Nephron (organoid): ENCODE measurements around the gene ZNF117.
"Not testable (repeated sequence)": the region's sequence is repeated elsewhere in the genome, so short reads cannot be mapped to it uniquely, and the experiment has no call there.

Source experiments
- H3K27ac Mint-ChIP-seq, 3 experiments: 2 replicates each; pipeline ENCODE4 v1.8.0; 2020; ENCODE audit warnings: mixed read lengths in 3 of 3, mild to moderate bottlenecking in 2 of 3, moderate library complexity in 1 of 3
- H3K27me3 Mint-ChIP-seq: 2 replicates; pipeline ENCODE4 v1.8.0; 2021; ENCODE audit warnings: low read depth, mild to moderate bottlenecking, moderate library complexity, mixed read lengths
- H3K36me3 Mint-ChIP-seq: 2 replicates; pipeline ENCODE4 v1.8.0; 2020; ENCODE audit warnings: low read depth, mixed read lengths
- H3K4me1 Mint-ChIP-seq: 2 replicates; pipeline ENCODE4 v1.8.0; 2020; ENCODE audit warnings: mixed read lengths
- H3K4me3 Mint-ChIP-seq, 3 experiments: 2 replicates each; pipeline ENCODE4 v1.8.0; 2020; ENCODE audit warnings: mild to moderate bottlenecking in 3 of 3, mixed read lengths in 3 of 3, moderate library complexity in 2 of 3
- H3K9me3 Mint-ChIP-seq: 2 replicates; pipeline ENCODE4 v1.8.0; 2020; ENCODE audit warnings: mixed read lengths
- TF ChIP-seq, protein P1 (sequence below), 3 experiments: fragments of 200-600 bp; sonication (generic); IDR thresholded peaks; one replicate each; pipeline ENCODE4 v1.5.0; 2021; ENCODE audit warnings: antibody characterized with exemption in 3 of 3; ENCODE audit not compliant: unreplicated experiment in 3 of 3

ZNF117 gene

GRCh38 chr7:64947252-64948000 lies 43.4 kb downstream of the ZNF117 start:
- no peaks in the 10 kb centered on the region for H3K36me3 Mint-ChIP-seq
- peak overlapping the region; percentile 68 to 80 (median 73) for H3K4me3 Mint-ChIP-seq
- TF ChIP-seq, protein P1, sequence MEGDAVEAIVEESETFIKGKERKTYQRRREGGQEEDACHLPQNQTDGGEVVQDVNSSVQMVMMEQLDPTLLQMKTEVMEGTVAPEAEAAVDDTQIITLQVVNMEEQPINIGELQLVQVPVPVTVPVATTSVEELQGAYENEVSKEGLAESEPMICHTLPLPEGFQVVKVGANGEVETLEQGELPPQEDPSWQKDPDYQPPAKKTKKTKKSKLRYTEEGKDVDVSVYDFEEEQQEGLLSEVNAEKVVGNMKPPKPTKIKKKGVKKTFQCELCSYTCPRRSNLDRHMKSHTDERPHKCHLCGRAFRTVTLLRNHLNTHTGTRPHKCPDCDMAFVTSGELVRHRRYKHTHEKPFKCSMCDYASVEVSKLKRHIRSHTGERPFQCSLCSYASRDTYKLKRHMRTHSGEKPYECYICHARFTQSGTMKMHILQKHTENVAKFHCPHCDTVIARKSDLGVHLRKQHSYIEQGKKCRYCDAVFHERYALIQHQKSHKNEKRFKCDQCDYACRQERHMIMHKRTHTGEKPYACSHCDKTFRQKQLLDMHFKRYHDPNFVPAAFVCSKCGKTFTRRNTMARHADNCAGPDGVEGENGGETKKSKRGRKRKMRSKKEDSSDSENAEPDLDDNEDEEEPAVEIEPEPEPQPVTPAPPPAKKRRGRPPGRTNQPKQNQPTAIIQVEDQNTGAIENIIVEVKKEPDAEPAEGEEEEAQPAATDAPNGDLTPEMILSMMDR (IDR thresholded peaks at IDR 0.05; ENCODE audit: unreplicated experiment in 3 of 3): no peak
- H3K27ac Mint-ChIP-seq: no peak overlapping the region
- H3K27me3 Mint-ChIP-seq: peaks cover 56% of the 10 kb centered on the region
- peaks cover 4% of the 10 kb centered on the region for H3K4me1 Mint-ChIP-seq
- H3K9me3 Mint-ChIP-seq: no peaks in the 10 kb centered on the region

- Mint-ChIP-seq H3K4me3 (peak overlapping the region in 2 of 3 experiments; percentile 1 to 19), H3K9me3 (no peaks in the 10 kb centered on the region), H3K36me3 (no peaks in the 10 kb centered on the region), H3K27me3 (peaks cover 56% of the 10 kb centered on the region), H3K27ac (no peak overlapping the region), H3K4me1 (peaks cover 4% of the 10 kb centered on the region)
- TF ChIP-seq, protein P1 (IDR thresholded peaks at IDR 0.05; ENCODE audit: unreplicated experiment in 3 of 3): no peak
Observed at GRCh38 chr7:64946772-64947171, 44.1 kb downstream of the ZNF117 start.

- H3K4me1 Mint-ChIP-seq: peaks cover 4% of the 10 kb centered on the region
- H3K9me3 Mint-ChIP-seq: no peaks in the 10 kb centered on the region
- no peak overlapping the region for H3K4me3 Mint-ChIP-seq
- no peaks in the 10 kb centered on the region for H3K36me3 Mint-ChIP-seq
- H3K27ac Mint-ChIP-seq: no peak overlapping the region
- TF ChIP-seq, protein P1 (IDR thresholded peaks at IDR 0.05; ENCODE audit: unreplicated experiment in 3 of 3): no peak
- peaks cover 50% of the 10 kb centered on the region for H3K27me3 Mint-ChIP-seq
Observed at GRCh38 chr7:64945503-64946175, 45.2 kb downstream of the ZNF117 start.

DNA sequence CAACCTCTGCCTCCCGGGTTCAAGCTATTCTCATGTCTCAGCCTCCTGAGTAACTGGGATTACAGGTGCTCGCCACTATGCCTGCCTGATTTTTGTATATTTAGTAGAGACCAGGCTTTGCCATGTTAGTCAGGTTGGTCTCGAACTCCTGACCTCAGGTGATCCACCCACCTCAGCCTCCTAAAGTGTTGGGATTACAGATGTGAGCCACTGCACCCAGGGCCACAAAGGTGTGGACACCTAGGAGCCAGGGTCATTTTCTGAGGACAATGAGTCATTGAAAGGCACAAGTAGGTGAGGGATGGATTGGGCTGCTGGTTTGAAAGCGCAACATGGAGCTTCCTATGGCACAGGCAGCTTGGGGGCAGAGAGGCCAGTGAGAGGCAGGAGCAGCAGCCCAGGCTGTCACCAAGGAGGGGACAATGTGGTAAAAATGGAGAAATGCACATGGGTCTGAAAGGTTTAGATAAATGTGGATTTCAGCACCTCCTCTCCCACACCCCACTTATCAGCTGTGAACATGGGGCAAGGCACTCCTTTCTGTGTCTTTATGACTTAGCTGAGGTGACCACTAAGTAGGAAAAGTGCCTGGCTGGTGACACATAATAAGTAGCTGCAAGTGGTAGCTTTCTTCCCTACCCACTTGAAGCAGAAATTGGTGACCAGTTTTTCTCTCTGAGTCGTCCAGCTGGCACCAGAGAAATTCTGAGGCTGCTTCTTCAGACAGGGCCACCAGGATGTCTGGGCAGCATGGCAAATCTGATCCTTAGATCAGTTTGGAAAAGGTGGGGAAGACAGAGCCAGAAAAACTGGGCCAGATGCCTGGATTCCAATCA lies 46.0 kb downstream of the ZNF117 start:
- H3K27me3 Mint-ChIP-seq: peaks cover 43% of the 10 kb centered on the region
- not testable (repeated sequence) for H3K4me3 Mint-ChIP-seq, H3K4me1 Mint-ChIP-seq, H3K36me3 Mint-ChIP-seq, H3K27ac Mint-ChIP-seq, H3K9me3 Mint-ChIP-seq

GRCh38 chr7:64940021-64940420 lies 50.8 kb downstream of the ZNF117 start:
- not testable (repeated sequence) for H3K27me3 Mint-ChIP-seq, H3K9me3 Mint-ChIP-seq, H3K27ac Mint-ChIP-seq, H3K4me1 Mint-ChIP-seq, H3K36me3 Mint-ChIP-seq, H3K4me3 Mint-ChIP-seq

DNA sequence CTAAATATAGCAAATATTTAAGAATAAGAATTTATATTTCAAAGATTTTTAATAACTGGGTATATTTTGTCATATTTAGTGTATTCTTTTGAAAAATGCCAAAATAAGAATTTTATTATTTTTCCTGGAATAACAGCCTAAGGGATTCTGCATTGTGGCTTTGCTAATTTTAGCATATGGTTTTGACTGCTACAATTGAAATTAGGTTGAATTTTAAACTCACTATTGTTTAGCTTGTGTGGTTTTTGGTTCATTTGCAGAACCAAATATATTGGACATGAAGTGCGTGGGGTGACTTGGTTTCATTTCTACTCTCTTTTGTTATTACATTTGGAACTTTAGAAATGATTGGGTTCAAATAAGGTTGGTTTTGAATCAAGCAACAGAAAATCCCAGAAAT lies 52.3 kb downstream of the ZNF117 start:
- Mint-ChIP-seq H3K36me3 (peaks cover 7% of the 10 kb centered on the region), H3K4me3 (no peak overlapping the region), H3K27ac (no peak overlapping the region), H3K9me3 (peaks cover 4% of the 10 kb centered on the region), H3K27me3 (no peaks in the 10 kb centered on the region), H3K4me1 (no peaks in the 10 kb centered on the region)
- TF ChIP-seq, protein P1 (IDR thresholded peaks at IDR 0.05; ENCODE audit: unreplicated experiment in 3 of 3): no peak
